Head of caudate nucleus (tissue), 42 donors: Measurements from ENCODE around the gene KCNQ1.
"Not testable (repeated sequence)": the region's sequence is repeated elsewhere in the genome, so short reads cannot be mapped to it uniquely, and the experiment has no call there.

Experiments
- DNase-seq, 42 donors: peaks; one replicate each; pipeline versions ENCODE4 v3.0.0 to v3.0.0-alpha.2; 2020 to 2021; ENCODE audit warnings: mixed read lengths in 7 of 42
- intact Hi-C: fragments of 100-400 bp; cut with DNase I; formaldehyde crosslinking; loops from one replicate; pipeline ENCODE4 v1.15.0; 2022

The KCNQ1 gene

DNA sequence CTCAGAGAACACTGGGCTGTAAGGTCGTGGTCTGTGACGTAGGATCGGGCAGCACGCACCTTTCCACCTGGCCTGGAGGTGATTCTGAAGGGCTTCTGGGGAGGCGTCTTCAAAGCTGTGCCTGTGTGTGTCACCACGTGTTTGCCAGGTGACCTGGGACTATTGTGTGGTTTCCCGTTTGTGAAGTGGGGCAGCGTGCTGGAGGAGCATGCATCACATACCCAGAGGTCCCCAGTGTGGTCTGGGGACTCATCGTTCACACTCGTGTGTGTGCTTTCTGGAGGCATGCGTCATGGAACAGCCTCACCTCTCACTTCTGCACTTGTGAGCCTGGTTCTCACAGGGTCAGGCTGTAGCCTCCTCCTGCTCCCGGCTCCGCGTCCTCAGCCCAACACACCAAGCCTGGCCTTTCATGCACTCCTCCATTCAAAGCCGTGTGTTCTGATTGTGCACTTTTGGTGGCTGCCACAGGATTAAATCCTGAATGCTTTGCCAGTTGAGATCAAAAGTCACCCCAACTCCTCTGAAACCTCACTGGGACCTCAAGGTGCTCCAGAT is 148.7 kb downstream of the KCNQ1 start:
- peak in 5 of 42 donors; percentile 1 to 37 (median 12) for DNase-seq
- intact Hi-C loops = no loop called here

DNA sequence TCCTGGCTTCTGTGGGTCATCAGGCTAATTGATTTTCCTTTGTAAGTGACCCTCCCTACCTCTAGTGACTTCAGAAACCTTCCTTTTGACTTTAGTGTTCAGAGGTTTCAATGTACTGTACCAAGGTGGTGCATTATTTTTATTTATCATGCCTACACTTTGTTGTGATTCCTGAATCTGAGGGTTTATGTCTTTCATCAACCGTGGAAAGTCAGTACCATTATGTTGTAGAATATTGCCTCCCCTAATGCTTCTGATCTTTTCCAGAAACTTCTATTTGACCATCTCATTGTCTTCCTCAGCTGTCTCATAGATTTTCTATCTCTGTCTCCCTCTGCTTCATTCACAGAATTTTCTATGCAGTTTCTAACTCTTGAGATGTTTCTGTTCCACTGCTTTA is 149.5 kb downstream of the KCNQ1 start:
- no peak for DNase-seq
- intact Hi-C loops = no loop called here

DNA sequence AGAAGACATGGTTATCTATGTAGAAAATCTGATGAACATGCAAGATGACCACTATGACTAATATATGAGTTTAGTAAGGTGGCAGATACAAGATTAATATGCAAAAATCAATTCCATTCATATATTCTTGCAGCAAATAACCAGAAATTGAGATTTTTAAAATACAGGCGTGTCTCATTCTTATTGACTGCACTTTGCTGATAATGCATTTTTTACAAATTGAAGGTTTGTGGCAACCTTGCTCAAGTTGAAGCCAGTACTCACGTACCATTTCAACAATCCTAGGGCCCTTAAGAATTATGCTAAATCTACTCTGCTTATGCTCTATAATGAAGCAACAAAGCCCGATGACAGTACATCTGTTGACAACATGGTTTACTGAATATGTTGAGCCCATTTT is 150.4 kb downstream of the KCNQ1 start:
- DNase-seq = no peak
- intact Hi-C loops = no loop called here

DNA sequence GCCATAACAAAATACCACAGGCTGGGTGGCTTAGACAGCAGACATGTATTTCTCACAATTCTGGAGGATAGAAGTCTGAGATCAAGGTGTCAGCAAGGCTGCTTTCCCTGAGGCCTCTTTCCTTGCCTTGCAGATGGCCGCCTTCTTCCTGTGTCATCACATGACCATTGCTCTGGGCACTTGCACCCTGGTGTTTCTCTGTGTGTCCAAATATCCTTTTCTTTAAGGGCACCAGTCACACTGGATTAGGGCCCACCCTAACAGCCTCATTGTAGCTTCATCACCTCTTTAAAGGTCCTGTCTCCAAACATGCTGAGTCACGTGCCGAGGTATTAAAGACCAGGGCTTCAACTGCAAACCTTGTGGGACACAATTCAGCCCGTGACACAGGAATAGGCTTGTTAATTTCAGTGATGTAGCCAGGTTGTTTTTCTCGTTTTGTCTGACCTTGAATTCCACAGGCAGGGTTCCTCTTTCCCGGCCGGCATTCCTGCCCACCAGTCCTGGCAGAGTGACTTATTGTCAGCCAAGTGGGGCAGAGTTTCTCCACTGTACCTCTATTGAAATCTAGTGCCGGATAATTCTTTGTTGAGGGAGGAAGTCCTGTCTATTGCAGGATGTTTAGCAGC is 154.9 kb downstream of the KCNQ1 start:
- intact Hi-C loops = no loop called here
- DNase-seq = no peak

DNA sequence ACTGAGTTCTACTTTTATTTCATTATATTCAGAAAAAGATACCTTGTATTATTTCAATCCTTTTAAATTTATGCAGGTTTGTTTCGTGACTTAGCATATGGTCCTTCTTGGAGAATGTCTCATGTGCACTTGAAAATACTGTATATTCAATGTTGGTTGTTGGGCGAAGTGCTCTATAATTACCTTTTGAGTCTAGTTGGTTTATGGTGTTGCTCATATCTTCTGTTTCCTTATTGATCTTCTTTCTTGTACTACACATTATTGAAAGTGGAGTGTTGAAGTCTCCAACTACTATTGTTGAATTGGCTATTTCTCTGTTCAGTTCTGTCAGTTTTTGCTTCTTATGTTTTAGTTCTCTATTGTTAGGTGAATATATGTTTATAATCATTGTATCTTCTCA is 164.5 kb downstream of the KCNQ1 start:
- intact Hi-C loops = no loop called here
- no peak for DNase-seq

DNA sequence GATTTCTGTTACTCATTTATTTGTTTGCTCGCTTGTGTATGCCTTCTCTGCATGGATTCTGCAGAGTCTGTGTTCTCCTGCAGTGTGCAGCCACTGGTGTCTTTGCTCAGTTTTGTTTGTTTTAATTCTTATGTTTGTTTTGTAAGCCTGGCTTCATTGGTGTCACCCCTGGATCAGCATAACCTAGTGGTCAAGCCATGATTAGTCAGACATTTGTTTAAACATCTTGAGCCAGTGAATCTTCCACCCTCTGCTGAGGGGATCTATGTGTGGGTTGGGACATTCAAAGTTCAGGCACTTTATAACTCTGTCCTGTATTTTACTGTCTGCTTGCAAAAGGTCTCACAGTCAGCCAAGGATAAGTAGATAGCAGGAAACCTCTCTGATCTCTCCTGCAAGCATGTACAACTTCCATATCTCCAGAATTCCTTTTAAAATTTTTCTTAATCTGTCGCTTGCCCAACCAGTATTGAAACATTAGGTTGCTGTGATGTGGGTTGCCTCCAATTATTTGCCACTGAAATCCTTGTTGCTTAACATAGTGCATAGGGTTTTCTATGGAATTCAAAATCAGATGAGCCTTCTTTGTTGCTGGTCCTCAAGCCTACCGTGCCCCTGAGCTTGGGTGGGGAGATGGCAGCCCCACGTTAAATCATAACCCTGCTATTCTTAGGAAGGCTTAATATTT is 168.2 kb downstream of the KCNQ1 start:
- DNase-seq = no peak
- intact Hi-C loops = no loop called here

DNA sequence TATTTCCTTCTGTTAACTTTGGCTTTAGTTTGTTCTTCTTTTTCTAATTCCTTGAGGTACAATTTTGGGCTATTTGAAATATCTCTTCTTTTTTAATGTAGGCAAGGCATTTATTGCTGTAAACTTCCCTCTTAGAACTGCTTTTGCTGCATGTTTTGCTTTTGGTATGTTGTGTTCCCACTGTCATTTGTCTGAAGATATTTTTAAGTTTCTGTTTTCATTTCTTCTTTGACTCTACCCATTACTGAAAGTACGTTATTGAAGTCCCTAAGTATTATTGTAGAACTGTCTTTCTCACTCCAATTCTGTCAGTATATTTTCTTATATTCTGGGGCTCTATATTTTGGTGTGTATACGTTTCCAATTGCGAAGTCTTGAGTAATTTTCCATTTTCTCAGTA is 177.1 kb downstream of the KCNQ1 start:
- DNase-seq = no peak
- intact Hi-C loops = no loop called here

DNA sequence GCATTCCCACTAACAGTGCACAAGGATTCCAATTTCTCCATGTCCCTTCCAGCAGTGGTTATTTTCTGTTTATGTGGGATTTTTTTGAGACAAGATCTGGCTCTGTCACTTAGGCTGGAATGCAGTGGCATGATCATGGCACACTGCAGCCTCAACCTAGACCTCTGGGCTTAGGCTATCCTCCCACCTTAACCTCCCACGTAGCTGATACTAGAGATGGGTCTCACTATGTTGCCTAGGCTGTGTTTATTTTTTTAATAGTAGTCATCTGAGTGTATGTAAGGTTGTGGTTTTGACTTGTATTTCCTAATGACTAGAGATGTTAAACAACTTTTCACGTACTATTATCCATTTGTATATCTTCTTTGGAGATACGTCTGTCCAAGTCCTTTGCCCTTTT is 180.4 kb downstream of the KCNQ1 start:
- no peak for DNase-seq
- intact Hi-C loops = no loop called here

DNA sequence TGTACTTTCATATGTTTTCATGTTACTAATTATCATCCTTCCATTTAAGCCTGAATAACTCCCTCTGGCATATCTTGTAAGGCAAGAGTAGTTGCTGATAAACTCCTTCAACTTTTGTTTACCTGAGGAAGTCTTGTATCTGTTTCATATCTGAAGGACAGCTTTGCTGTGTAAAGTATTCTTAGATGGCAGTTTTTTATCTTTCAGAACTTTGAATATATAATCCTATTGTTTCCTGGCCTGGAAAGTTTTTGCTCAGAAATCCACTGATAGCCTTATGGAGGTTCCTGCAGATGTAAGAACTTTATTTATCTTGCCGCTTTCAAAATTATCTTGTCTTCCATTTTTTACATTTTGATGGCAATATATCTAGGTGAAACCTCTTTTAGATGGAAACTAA is 185.9 kb downstream of the KCNQ1 start:
- DNase-seq = no peak
- intact Hi-C loops = no loop called here

DNA sequence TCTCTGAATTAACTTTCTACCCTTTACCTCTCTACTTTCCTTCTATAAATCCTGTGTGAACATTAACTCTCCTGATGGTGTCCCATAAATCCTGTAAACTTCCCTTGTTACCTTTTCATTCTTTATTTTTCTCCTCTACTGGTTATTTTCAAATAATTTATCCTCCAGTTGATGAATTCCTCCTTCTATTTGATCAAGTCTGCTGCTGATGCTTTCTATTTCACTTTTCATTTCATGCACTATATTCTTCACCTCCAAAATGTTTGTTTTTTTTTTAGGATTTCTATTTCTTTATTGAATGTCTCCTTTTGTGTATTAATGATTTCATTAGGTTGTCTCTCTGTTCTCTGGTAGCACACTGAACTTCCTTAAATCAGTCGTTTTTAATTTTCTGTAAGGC is 186.4 kb downstream of the KCNQ1 start:
- DNase-seq = no peak
- intact Hi-C loops = no loop called here

DNA sequence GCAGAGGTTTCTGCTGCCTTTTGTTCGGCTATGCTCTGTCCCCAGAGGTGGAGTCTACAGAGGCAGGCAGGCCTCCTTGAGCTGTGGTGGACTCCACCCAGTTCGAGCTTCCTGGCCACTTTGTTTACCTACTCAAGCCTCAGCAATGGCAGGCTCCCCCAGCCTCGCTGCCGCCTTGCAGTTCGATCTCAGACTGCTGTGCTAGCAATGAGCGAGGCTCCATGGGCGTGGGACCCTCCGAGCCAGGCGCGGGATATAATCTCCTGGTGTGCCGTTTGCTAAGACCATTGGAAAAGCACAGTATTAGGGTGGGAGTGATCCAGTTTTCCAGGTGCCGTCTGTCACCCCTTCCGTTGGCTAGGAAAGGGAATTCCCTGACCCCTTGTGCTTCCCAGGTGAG is 195.0 kb downstream of the KCNQ1 start:
- DNase-seq, intact Hi-C loops: not testable (repeated sequence)

DNA sequence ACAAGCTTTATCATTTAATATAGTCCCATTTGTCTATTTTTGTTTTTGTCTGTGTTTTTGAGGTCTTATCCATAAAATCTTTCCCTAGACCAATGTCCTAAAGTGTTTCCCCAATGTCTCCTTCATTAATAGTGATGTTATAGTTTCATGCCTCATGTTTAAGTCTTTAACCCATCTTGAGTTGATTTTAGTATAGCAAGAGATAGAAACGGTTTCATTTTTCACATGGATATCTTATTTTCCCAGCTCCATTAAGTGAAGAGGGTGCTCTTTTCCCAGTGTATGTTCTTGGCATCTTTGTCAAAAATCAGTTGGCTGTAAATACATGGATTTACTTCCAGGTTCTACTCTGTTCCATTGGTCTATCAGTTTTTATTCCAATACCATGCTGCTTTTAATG is 196.8 kb downstream of the KCNQ1 start:
- no peak for DNase-seq
- intact Hi-C loops = no loop called here

DNA sequence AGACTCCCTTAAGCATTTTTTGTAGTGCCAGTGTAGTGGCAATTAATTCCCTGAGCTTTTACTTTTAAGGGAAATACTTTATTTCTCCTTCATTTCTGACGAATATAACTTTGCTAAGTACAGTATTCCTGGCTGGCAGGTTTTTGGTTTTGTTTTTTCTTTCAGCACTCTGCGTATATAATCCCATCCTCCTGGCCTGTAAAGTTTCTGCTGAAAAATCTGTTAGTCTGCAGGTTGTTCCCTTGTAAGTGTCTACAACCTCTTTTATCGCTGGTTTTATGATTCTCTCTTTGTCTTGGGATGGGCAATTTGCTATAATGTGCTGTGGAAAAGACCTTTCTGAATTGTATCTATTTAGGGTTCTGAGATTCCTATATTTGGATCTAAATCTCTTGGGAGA is 198.9 kb downstream of the KCNQ1 start:
- no peak for DNase-seq
- intact Hi-C loops = no loop called here

DNA sequence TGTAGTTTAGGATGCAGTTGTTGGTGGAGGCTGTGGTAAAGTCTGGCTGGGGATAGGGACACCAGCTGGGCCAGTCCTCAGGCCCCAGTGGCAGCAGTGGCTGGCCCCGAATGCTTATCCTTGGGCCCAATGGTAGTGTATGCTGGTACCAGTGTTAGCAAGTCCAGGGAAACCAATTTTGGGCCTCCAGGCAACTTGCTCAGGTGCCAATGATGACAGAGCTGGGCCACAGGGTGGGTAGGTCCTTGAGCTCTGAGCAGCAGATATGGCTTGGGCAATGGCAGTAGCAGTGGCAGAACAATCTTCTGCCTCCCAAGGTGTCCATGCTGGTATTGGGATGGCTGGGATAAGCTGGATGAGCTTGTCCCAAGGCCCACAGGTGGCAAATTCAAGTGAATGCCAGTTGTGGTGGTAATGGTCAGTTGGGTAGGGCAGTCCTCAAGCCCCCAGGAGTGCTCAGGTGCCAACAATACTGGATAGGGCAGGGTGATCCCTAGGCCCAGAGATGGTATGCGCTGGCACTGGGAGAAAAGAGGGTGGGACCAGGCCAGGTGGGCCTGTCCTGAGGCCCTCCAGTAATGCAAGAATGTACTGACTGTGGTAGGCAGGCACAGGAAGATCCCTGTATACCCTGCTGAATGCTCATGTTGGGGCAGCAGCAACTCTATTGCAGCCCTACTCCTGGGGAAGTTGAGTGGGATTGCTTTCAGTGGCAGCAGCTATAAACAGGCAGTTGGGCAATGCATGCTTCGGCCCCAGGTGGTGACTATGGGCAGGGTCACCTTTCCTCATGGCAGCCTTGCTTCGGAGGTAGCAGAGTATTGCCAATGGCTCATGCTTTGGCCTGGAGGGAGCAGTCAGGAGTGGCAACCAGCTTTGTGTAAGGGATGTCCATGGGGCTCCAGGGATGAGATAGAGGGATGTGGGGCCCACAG is 200.3 kb downstream of the KCNQ1 start:
- no peak for DNase-seq
- intact Hi-C loops = no loop called here

DNA sequence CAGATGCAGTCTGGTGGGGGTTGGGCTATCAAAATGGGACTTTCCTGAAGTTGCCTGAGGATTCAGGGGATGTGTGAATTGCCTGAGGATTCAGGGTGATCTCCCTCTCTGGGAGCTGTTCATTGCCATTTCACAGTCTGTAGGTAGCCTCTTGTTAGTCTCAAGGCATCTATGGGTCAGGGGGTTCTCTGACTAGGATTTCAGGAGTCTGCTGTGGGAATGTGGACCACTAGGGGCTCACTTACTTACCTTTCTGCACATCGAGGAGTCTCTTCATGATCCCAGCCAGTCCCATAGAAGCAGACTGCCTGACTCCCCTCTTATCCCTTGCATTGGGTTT is 200.9 kb downstream of the KCNQ1 start:
- no peak for DNase-seq
- intact Hi-C loops = no loop called here

DNA sequence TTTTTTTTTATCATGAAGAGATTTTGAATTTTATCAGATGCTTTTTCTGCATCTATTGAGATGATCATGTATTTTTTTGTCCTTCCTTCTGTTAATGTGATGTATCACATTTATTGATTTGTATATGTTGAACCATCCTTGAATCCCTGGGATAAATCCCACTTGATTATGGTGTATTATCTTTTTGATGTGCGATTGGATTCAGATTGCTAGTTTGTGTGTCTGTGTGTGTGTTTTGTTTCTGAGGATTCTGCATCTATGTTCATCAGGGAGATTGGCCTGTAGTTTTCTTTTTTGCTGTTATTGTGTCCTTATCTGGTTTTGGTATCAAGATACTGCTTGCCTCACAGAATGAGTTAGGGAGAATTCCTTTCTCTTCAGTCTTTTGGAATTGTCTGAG is 202.4 kb downstream of the KCNQ1 start:
- DNase-seq = no peak

DNA sequence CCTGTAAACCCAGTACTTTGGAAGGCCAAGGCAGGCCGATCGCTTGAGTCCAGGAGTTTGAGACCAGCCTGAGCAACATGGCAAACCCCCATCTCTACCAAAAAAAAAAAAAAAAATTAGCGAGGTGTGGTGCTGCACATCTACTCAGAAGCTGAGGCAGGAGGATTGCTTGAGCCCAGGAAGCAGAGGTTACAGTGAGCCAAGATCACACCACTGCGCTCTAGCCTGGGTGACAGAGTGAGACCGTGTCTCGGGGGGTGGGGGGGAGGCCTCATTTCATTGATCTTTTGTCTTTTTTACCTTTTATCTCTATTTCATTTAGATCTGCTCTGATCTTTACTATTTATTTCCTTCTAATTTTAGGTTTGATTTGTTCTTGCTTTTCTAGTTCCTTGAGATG is 203.1 kb downstream of the KCNQ1 start:
- intact Hi-C loops = no loop called here
- DNase-seq = no peak

More for the DNA sequence above, 202.4 kb downstream of the KCNQ1 start:
- intact Hi-C loops = no loop called here

DNA sequence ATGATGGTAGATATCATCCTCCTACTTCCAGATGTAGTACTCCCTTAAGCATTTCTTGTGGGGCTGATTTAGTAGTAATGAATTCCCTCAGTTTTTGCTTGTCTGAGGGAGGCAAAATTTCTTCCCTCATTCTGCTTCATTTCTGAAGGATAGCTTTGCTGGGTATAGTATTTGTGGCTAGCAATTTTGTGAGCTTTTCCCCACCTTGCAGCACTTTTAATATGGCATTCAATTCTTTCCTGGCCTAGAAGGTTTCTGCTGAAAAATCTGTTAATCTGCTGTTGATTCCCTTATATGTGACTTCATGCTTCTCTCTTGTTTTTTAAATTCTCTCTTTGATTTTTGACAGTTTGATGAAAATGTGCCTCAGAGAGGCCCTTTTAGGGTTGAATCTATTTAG is 204.6 kb downstream of the KCNQ1 start:
- no peak for DNase-seq
- intact Hi-C loops = no loop called here

DNA sequence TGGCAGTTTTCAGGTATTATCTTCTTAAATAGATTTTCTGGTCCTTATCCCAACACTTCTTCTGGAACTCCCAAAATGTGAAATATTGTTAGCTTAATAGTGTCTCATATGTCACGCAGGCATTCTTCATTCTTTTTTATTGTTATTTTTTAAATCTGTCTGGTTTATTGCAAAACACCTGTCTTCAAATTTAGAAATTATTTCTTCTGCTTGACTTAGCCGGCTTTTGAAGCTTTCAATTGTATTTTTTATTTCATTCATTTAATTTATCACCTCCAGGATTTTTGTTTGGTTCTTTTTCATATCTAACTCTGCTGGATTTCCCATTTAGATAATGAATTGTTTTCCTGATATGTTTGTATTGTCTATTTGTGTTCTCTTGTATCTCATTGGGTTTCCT is 205.0 kb downstream of the KCNQ1 start:
- no peak for DNase-seq
- intact Hi-C loops = no loop called here

DNA sequence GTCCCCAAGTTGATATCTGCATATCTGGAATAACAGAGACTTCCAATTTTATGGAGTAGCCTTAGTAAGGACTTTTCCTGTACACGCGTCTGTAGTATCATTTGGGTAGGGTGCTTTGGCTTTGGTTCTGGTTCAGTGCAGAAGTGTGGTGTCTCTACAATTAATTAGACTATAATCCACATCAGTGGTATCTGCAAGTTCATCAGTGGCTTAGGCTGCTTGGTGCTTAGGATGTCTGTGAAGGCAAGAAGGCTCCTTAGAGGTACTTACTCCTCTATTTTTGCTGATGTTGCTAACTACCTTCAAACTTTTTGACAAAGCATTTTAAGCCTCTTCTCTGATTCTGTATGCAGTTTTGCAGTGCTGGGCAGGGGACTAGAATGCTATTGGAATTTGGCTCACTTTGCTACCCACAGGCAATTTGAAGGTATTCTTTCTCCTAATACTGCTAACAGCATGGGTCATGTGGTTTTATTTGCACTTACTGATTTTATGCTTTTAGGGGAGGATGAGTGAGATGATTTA is 205.6 kb downstream of the KCNQ1 start:
- intact Hi-C loops = no loop called here
- no peak for DNase-seq
